ENCODE data around the gene IL1RAPL1.

IL1RAPL1 gene

GRCh38 chrX:28997706-28998463 is 410.6 kb downstream of the IL1RAPL1 start:
- no peak for DNase-seq (ENCODE audit: low read depth)
- TF ChIP-seq MYC (IDR thresholded peaks at IDR 0.05; ENCODE audit: low read depth, low read length) (no peak), POLR2A (IDR thresholded peaks at IDR 0.05; ENCODE audit: extremely low read depth, insufficient read length) (no peak), CTCF (IDR thresholded peaks at IDR 0.05; ENCODE audit: low read depth, low read length) (no peak), MAX (IDR thresholded peaks at IDR 0.05; ENCODE audit: low read depth, low read length) (no peak)
- H3K4me3 ChIP-seq (ENCODE audit: low read depth, low read length), result no peak overlapping the region

- H3K4me3 ChIP-seq (ENCODE audit: low read depth, low read length), result no peak overlapping the region
- no peak for TF ChIP-seq POLR2A (IDR thresholded peaks at IDR 0.05; ENCODE audit: extremely low read depth, insufficient read length)
- no peak for TF ChIP-seq MYC (IDR thresholded peaks at IDR 0.05; ENCODE audit: low read depth, low read length)
- TF ChIP-seq MAX (IDR thresholded peaks at IDR 0.05; ENCODE audit: low read depth, low read length), result no peak
- no peak for TF ChIP-seq CTCF (IDR thresholded peaks at IDR 0.05; ENCODE audit: low read depth, low read length)
- DNase-seq (ENCODE audit: low read depth), result no peak
These were observed 411.4 kb downstream of the IL1RAPL1 start for GRCh38 chrX:28998609-28999135.

- no peak for DNase-seq (ENCODE audit: low read depth)
- TF ChIP-seq MYC (IDR thresholded peaks at IDR 0.05; ENCODE audit: low read depth, low read length) (no peak), MAX (IDR thresholded peaks at IDR 0.05; ENCODE audit: low read depth, low read length) (no peak), CTCF (IDR thresholded peaks at IDR 0.05; ENCODE audit: low read depth, low read length) (no peak), POLR2A (IDR thresholded peaks at IDR 0.05; ENCODE audit: extremely low read depth, insufficient read length) (no peak)
- H3K4me3 ChIP-seq (ENCODE audit: low read depth, low read length), result no peak overlapping the region
These were observed 425.6 kb downstream of the IL1RAPL1 start for GRCh38 chrX:29012867-29013266.

GRCh38 chrX:29023207-29023606 is 436.0 kb downstream of the IL1RAPL1 start:
- no peak for TF ChIP-seq MAX (IDR thresholded peaks at IDR 0.05; ENCODE audit: low read depth, low read length)
- no peak for TF ChIP-seq MYC (IDR thresholded peaks at IDR 0.05; ENCODE audit: low read depth, low read length)
- no peak for TF ChIP-seq POLR2A (IDR thresholded peaks at IDR 0.05; ENCODE audit: extremely low read depth, insufficient read length)
- no peak for TF ChIP-seq CTCF (IDR thresholded peaks at IDR 0.05; ENCODE audit: low read depth, low read length)
- H3K4me3 ChIP-seq (ENCODE audit: low read depth, low read length), result no peak overlapping the region
- DNase-seq (ENCODE audit: low read depth), result no peak

GRCh38 chrX:29024871-29025270 is 437.6 kb downstream of the IL1RAPL1 start:
- H3K4me3 ChIP-seq (ENCODE audit: low read depth, low read length), result no peak overlapping the region
- TF ChIP-seq POLR2A (IDR thresholded peaks at IDR 0.05; ENCODE audit: extremely low read depth, insufficient read length) (no peak), MAX (IDR thresholded peaks at IDR 0.05; ENCODE audit: low read depth, low read length) (peak; percentile 50; the same call in 1 of the 2 replicates)
- DNase-seq (ENCODE audit: low read depth), result peak; percentile 65

GRCh38 chrX:29039501-29039900 is 452.3 kb downstream of the IL1RAPL1 start:
- no peak for TF ChIP-seq MYC (IDR thresholded peaks at IDR 0.05; ENCODE audit: low read depth, low read length)
- no peak for TF ChIP-seq CTCF (IDR thresholded peaks at IDR 0.05; ENCODE audit: low read depth, low read length)
- no peak for TF ChIP-seq MAX (IDR thresholded peaks at IDR 0.05; ENCODE audit: low read depth, low read length)
- no peak for TF ChIP-seq POLR2A (IDR thresholded peaks at IDR 0.05; ENCODE audit: extremely low read depth, insufficient read length)
- no peak overlapping the region for H3K4me3 ChIP-seq (ENCODE audit: low read depth, low read length)
- DNase-seq (ENCODE audit: low read depth), result no peak

Measured in NB4 (cell line).